ENCODE results near the gene PIK3R5. TPM values are rescaled to one million over a fixed set of nuclear protein-coding genes. Genes with fewer than 3 reads are reported as not detected.

Gene PIK3R5
- total and polyA plus RNA-seq, 2 donors (not counting 1 experiment from before 2014, with no cell fraction given) = 63.1 to 70.0 TPM

- H3K36me3 ChIP-seq (replicated peaks in 1 of 2; ENCODE audit: control extremely low read depth in 1 of 2, control insufficient read depth in 1 of 2, extremely low read depth in 1 of 2, insufficient read depth in 2 of 2, low read length in 1 of 2) = peaks cover 0 to 84% of the 10 kb centered on the region in 2 experiments
- H2AFZ ChIP-seq (ENCODE audit: insufficient read depth, low read depth, low read length, poor library complexity, severe bottlenecking) = no peak overlapping the region
- no peak overlapping the region for H3K4me3 ChIP-seq (ENCODE audit: control extremely low read depth in 1 of 5, extremely low read depth in 1 of 5, insufficient read depth in 1 of 5, low read depth in 2 of 5, low read length in 4 of 5)
- H3K9me3 Mint-ChIP-seq (ENCODE audit: insufficient read depth) = no peaks in the 10 kb centered on the region
- H3K27ac Mint-ChIP-seq = no peak overlapping the region
- no peaks in the 10 kb centered on the region for H3K79me2 ChIP-seq (ENCODE audit: control insufficient read depth, insufficient read depth, low read length)
- no peak overlapping the region for H3K27ac ChIP-seq (ENCODE audit: low read length in 2 of 2)
- H4K20me1 ChIP-seq (ENCODE audit: control insufficient read depth, insufficient read depth, low read length, poor library complexity, severe bottlenecking) = peaks cover 10% of the 10 kb centered on the region
- H3K27me3 Mint-ChIP-seq = no peaks in the 10 kb centered on the region
- no peak overlapping the region for H3K4me2 ChIP-seq (replicated peaks; ENCODE audit: low read depth, low read length, poor library complexity, severe bottlenecking)
- ChIA-PET POLR2A (no interaction called here), CTCF (no interaction called here)
- WGBS (ENCODE audit: insufficient coverage) = 92% methylated on average over 13 of the region's 16 CpGs
- intact Hi-C loops (cut with micrococcal nuclease) = no loop called here
- no peaks in the 10 kb centered on the region for H3K27me3 ChIP-seq (replicated peaks in 1 of 4; ENCODE audit: control extremely low read depth in 1 of 4, control insufficient read depth in 3 of 4, insufficient read depth in 4 of 4, low read length in 3 of 4)
- no peaks in the 10 kb centered on the region for H3K4me1 ChIP-seq (ENCODE audit: control insufficient read depth in 2 of 2, insufficient read depth in 2 of 2, low read length in 2 of 2)
- no peaks in the 10 kb centered on the region for H3K4me1 Mint-ChIP-seq
- peaks cover 0 to 14% (median 0%) of the 10 kb centered on the region in 3 donors for H3K9me3 ChIP-seq (ENCODE audit: control extremely low read depth in 1 of 3, control insufficient read depth in 2 of 3, insufficient read depth in 1 of 3, low read length in 2 of 3)
- no peak for TF ChIP-seq CTCF (IDR thresholded peaks at IDR 0.05)
- no peak for TF ChIP-seq EZH2 (IDR thresholded peaks at IDR 0.05; ENCODE audit: borderline replicate concordance, insufficient read depth, low read depth, low read length, poor library complexity, severe bottlenecking)
- ATAC-seq (ENCODE audit: low read depth) (no peak), DNase-seq (no peak)
- no peak overlapping the region for H3K4me3 Mint-ChIP-seq
- no peak overlapping the region for H3K9ac ChIP-seq (ENCODE audit: low read length)
These were observed 81.0 kb downstream of the PIK3R5 start for GRCh38 chr17:8884336-8884990.

GRCh38 chr17:8883353-8883752 lies 82.2 kb downstream of the PIK3R5 start:
- Histone ChIP-seq H3K4me2 (replicated peaks; ENCODE audit: low read depth, low read length, poor library complexity, severe bottlenecking) (no peak overlapping the region), H3K36me3 (replicated peaks in 1 of 2; ENCODE audit: control extremely low read depth in 1 of 2, control insufficient read depth in 1 of 2, extremely low read depth in 1 of 2, insufficient read depth in 2 of 2, low read length in 1 of 2) (peaks cover 0 to 80% of the 10 kb centered on the region in 2 experiments), H3K4me1 (ENCODE audit: control insufficient read depth in 2 of 2, insufficient read depth in 2 of 2, low read length in 2 of 2) (no peaks in the 10 kb centered on the region), H3K27me3 (replicated peaks in 1 of 4; ENCODE audit: control extremely low read depth in 1 of 4, control insufficient read depth in 3 of 4, insufficient read depth in 4 of 4, low read length in 3 of 4) (no peaks in the 10 kb centered on the region), H2AFZ (ENCODE audit: insufficient read depth, low read depth, low read length, poor library complexity, severe bottlenecking) (no peak overlapping the region), H4K20me1 (ENCODE audit: control insufficient read depth, insufficient read depth, low read length, poor library complexity, severe bottlenecking) (peaks cover 10% of the 10 kb centered on the region), H3K9me3 (ENCODE audit: control extremely low read depth in 1 of 3, control insufficient read depth in 2 of 3, insufficient read depth in 1 of 3, low read length in 2 of 3) (peaks cover 0 to 14% (median 0%) of the 10 kb centered on the region in 3 donors), H3K27ac (ENCODE audit: low read length in 2 of 2) (no peak overlapping the region), H3K4me3 (ENCODE audit: control extremely low read depth in 1 of 5, extremely low read depth in 1 of 5, insufficient read depth in 1 of 5, low read depth in 2 of 5, low read length in 4 of 5) (no peak overlapping the region), H3K79me2 (ENCODE audit: control insufficient read depth, insufficient read depth, low read length) (no peaks in the 10 kb centered on the region), H3K9ac (ENCODE audit: low read length) (no peak overlapping the region)
- DNase-seq (no peak), ATAC-seq (ENCODE audit: low read depth) (no peak)
- ChIA-PET POLR2A (no interaction called here), CTCF (no interaction called here)
- Mint-ChIP-seq H3K9me3 (ENCODE audit: insufficient read depth) (no peaks in the 10 kb centered on the region), H3K27me3 (no peaks in the 10 kb centered on the region), H3K4me1 (no peaks in the 10 kb centered on the region), H3K4me3 (no peak overlapping the region), H3K27ac (no peak overlapping the region)
- WGBS (ENCODE audit: insufficient coverage) = 98% methylated on average over 4 of the region's 4 CpGs
- intact Hi-C loops (cut with micrococcal nuclease) = no loop called here
- no peak for TF ChIP-seq EZH2 (IDR thresholded peaks at IDR 0.05; ENCODE audit: borderline replicate concordance, insufficient read depth, low read depth, low read length, poor library complexity, severe bottlenecking)
- no peak for TF ChIP-seq CTCF (IDR thresholded peaks at IDR 0.05)

Data from B cell (primary cell).